Measurements from ENCODE around the gene MCOLN1. TPM values are rescaled to one million over a fixed set of nuclear protein-coding genes. Genes with fewer than 3 reads are reported as not detected.

The MCOLN1 gene
- total and polyA plus RNA-seq, 12 donors: 10.4 to 34.9 (median 15.1) TPM

DNA sequence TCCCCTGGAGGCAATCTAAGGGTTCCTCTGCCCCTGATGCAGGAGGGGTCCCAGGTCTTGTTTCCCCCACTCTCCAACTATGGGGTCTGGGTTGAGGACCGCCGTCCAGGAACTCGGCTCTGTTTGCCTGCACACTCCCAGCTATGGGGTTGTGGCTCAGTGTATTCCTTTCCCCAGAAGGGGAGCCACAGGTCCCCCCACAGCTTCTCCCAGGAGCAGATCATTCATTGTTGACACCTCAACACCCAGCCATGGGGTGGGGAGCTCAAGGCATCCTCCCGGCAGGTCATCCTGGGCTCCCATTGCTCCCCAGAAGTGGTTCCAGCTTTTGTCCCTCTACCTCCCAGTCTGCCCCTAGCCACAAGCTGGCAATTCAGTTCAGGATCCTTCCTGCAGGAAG lies 5.5 kb upstream of the MCOLN1 start:
- intact Hi-C loops (cut with DNase I): loop anchor here in 1 of 10 donors (10.0 kb wide), 1 partner anchor 122 kb away; no protein-coding TSS in a partner anchor
- peak overlapping the region; percentile 63 to 90 (median 74) for H3K4me3 ChIP-seq
- no peaks in the 10 kb centered on the region for H3K9me3 ChIP-seq
- no peak for DNase-seq
- H3K27ac ChIP-seq: peak overlapping the region; percentile 79 to 93 (median 88)
- WGBS, 2 donors: 37 to 48% methylated on average over 4 of the region's 4 CpGs
- TF ChIP-seq, protein P1, sequence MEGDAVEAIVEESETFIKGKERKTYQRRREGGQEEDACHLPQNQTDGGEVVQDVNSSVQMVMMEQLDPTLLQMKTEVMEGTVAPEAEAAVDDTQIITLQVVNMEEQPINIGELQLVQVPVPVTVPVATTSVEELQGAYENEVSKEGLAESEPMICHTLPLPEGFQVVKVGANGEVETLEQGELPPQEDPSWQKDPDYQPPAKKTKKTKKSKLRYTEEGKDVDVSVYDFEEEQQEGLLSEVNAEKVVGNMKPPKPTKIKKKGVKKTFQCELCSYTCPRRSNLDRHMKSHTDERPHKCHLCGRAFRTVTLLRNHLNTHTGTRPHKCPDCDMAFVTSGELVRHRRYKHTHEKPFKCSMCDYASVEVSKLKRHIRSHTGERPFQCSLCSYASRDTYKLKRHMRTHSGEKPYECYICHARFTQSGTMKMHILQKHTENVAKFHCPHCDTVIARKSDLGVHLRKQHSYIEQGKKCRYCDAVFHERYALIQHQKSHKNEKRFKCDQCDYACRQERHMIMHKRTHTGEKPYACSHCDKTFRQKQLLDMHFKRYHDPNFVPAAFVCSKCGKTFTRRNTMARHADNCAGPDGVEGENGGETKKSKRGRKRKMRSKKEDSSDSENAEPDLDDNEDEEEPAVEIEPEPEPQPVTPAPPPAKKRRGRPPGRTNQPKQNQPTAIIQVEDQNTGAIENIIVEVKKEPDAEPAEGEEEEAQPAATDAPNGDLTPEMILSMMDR (IDR thresholded peaks at IDR 0.05): no peak
- peaks cover 0 to 17% (median 0%) of the 10 kb centered on the region in 9 donors for H3K36me3 ChIP-seq
- peaks cover 0 to 19% (median 0%) of the 10 kb centered on the region in 7 donors for H3K27me3 ChIP-seq
- no peak for ATAC-seq
- H3K4me1 ChIP-seq: peaks cover 3 to 29% (median 14%) of the 10 kb centered on the region in 9 donors

DNA sequence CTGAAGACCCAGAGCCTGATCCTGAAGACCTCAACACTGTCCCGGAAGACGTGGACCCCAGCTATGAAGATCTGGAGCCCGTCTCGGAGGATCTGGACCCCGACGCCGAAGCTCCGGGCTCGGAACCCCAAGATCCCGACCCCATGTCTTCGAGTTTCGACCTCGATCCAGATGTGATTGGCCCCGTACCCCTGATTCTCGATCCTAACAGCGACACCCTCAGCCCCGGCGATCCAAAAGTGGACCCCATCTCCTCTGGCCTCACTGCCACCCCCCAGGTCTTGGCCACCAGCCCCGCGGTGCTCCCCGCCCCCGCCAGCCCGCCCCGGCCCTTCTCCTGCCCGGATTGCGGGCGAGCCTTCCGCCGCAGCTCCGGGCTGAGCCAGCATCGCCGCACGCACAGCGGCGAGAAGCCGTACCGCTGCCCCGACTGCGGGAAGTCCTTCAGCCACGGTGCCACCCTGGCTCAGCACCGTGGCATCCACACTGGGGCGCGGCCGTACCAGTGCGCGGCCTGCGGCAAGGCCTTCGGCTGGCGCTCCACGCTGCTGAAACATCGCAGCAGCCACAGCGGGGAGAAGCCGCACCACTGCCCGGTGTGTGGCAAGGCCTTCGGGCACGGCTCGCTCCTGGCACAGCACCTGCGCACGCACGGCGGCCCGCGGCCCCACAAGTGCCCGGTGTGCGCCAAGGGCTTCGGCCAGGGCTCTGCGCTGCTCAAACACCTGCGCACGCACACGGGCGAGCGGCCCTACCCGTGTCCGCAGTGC lies 2.9 kb upstream of the MCOLN1 start:
- TF ChIP-seq, protein P1 (IDR thresholded peaks at IDR 0.05): no peak
- no peak for DNase-seq
- no peak for ATAC-seq
- intact Hi-C loops (cut with DNase I): loop anchor here in 4 of 10 donors (5.0 to 10.0 kb wide), 2 partner anchors 32 to 125 kb away; partner anchors contain the start of gene PEX11G (in 2 of the 4)
- Histone ChIP-seq H3K27me3 (peaks cover 0 to 19% (median 0%) of the 10 kb centered on the region in 7 donors), H3K4me1 (peaks cover 12 to 45% (median 32%) of the 10 kb centered on the region in 9 donors), H3K36me3 (peaks cover 0 to 21% (median 0%) of the 10 kb centered on the region in 9 donors), H3K4me3 (no peak overlapping the region), H3K27ac (no peak overlapping the region), H3K9me3 (no peaks in the 10 kb centered on the region)
- WGBS, 2 donors: 98% methylated on average over 72 to 74 of the region's 74 CpGs

DNA sequence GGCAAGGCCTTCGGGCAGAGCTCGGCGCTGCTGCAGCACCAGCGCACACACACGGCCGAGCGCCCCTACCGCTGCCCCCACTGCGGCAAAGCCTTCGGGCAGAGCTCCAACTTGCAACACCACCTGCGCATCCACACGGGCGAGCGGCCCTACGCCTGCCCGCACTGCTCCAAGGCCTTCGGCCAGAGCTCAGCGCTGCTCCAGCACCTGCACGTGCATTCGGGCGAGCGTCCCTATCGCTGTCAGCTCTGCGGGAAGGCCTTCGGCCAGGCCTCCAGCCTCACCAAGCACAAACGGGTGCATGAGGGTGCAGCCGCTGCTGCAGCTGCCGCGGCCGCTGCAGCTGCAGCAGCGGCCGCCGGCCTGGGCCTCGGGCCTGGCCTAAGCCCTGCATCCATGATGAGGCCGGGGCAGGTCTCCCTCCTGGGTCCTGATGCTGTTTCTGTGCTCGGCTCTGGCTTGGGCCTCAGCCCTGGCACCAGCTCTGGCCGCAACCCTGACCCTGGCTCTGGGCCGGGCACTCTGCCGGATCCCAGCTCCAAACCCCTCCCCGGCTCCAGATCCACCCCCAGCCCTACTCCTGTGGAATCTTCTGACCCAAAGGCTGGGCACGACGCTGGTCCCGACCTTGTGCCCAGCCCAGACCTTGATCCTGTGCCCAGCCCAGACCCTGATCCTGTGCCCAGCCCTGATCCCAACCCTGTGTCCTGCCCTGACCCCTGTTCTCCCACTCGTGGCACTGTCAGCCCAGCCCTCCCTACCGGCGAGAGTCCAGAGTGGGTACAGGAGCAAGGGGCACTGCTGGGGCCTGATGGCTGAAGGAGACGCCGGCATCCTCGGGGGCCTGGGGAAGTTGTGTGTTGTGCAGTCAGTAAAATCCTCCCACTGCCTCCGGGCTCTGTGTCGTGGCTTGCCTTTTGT lies 2.0 kb upstream of the MCOLN1 start:
- peaks cover 0 to 12% (median 0%) of the 10 kb centered on the region in 7 donors for H3K27me3 ChIP-seq
- H3K36me3 ChIP-seq: peaks cover 0 to 29% (median 3%) of the 10 kb centered on the region in 9 donors
- H3K4me1 ChIP-seq: peaks cover 12 to 40% (median 26%) of the 10 kb centered on the region in 9 donors
- WGBS, 2 donors: 90 to 93% methylated on average over 51 of the region's 51 CpGs
- H3K4me3 ChIP-seq: no peak overlapping the region
- intact Hi-C loops (cut with DNase I): loop anchor here in 3 of 10 donors (5.0 to 10.0 kb wide), 2 partner anchors 33 to 126 kb away; partner anchors contain the start of gene PEX11G (in 2 of the 3)
- no peaks in the 10 kb centered on the region for H3K9me3 ChIP-seq
- DNase-seq (no peak), ATAC-seq (no peak)
- TF ChIP-seq, protein P1 (IDR thresholded peaks at IDR 0.05): no peak
- no peak overlapping the region for H3K27ac ChIP-seq

Data from heart right ventricle (tissue), 16 donors.